ENCODE results near the gene MIEF1.
A peak's percentile ranks its signal among the peaks of the same experiment; 100 is the strongest.

The MIEF1 gene

DNA sequence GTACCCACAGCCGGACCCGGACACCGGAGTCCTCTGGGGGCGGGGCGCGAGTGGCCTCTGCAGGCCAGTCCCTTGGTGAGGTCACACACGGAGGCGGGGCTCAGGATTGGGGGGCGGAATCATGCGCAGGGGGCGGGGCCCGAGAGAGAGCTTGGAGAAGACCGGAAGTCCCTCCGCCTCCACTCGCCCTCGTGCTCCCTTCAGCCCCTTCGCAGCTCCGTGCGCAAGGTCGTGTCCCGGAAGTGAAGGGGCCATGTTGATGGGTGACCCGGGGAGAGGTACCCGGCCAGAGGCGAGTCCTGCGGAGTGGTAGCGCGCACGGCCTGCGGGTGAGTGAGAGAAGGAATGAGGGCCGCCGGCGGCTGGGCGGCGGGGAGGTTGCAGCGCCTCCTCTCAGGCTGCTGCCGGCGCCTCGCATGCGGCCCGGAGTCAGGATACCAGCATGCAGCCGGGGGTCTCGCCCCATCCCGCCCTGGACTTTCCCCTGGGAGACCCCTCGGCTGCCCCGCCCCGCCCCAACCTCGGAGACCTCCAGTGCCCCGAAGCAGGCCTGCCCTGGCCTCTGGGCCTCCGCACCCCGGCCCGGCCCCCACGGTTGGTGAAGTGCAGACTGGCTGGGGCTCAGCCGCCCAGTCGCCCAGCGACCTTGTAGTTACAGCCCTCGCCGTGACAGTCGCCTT lies at the start of gene MIEF1:
MIEF1 (plus strand) TSS at position 182 of the 680 bp plus-strand sequence. CDS start 9,005 bp downstream, outside the sequence.
- DNase-seq (ENCODE audit: low read depth) = peak; percentile 78

DNA sequence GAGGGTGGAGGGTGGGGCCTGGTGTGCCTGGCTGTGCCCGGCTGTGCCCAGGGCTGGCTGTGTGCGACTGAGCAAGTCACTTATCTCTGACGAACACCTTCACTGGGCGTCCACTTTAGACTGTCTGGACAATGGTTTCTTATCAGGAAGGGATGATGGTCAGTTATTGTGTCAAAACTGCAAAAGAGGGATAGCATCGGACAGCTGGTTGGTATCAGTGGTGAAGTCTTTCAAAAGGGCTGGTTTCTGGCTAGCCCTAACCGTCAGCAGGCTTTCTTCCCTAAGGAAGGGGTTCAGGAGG lies 49.4 kb upstream of the MIEF1 start:
- DNase-seq (ENCODE audit: low read depth) = no peak

DNA sequence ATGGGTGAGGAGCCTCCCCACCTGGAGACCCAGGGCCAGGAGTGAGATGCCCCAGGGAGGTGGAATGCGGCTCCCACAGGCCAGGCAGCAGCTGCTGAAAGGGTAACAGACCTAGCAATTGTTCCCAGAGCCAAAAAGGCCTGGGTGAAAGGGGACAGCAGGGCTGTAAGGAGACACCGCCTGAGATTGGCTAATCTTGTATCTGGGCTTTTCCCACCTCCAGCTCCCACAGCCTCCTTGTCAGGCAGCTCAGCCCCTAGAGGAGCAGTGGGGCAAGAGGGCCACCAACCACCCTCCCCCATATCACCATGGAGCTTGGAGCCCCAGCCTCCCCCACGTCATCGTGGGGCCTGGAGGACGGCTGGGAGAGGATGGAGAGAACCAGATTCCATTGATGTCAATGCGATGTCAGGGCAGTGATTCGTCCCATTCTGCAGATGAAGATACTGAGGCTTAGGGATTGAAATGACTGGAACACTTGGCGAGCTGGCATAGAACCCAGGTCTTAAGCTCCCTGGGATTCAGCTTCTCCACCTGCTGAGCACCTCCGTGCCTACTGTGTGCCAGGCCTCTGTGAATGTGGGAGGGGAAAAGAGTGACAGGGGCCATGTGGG lies 48.2 kb upstream of the MIEF1 start:
- no peak for DNase-seq (ENCODE audit: low read depth)

DNA sequence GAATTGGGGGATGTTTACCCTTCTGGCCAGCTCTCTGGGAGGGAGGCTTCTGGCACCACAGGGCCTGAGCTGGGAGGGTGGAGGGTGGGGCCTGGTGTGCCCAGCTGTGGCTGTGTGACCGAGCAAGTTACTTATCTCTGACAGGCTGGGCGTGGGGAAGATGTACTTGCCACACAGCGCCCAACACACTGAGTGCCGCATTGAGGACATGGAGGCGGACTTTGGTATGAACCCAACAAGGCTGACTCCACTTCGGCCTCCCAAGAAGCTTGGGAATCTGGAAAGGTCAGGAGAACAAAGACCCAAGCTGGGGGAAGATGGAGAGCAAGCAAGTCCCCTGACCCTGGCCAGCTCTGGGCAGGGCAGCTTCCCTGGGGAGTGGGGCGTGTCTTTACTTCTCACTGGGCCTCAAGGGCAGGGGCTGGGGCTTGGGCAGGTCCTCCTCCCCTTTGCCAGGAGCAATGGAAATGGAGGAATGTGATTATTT lies 47.7 kb upstream of the MIEF1 start:
- DNase-seq (ENCODE audit: low read depth) = no peak

DNA sequence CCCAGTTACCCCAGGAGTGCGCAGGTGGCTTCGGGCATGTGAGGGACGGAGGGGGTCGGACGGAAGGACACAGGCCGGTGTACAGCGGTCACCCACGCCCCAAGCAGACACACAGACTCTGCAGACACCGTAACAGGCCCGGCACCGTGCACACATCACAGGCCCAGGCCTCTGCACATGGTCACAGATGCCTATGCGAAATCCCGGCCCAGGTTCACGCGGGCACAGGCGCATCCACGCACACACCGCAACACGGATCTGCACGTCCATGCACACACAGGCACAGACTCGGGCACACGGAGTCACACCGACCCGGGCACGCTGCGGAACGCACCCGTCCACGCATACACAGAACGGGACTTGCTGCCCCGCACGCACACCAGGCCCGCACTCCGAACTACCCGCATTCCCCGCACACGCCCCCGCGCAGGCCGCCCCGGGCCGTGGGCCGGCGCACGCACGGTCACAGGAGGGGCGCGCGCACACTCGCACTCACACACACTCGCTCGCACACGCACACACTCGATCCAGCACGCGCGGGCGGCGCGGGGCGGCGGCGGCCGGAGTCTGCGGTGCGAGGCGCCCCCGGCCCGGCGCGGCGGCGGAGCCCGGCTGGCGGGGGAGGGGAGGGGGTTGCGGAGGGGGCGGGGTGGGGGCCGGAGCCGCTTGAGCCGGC lies 45.4 kb upstream of the MIEF1 start, which contains the start of gene MGAT3:
MGAT3 (plus strand) TSS at position 491 of the 676 bp plus-strand sequence. CDS start 30,336 bp downstream, outside the sequence.
- no peak for DNase-seq (ENCODE audit: low read depth)

DNA sequence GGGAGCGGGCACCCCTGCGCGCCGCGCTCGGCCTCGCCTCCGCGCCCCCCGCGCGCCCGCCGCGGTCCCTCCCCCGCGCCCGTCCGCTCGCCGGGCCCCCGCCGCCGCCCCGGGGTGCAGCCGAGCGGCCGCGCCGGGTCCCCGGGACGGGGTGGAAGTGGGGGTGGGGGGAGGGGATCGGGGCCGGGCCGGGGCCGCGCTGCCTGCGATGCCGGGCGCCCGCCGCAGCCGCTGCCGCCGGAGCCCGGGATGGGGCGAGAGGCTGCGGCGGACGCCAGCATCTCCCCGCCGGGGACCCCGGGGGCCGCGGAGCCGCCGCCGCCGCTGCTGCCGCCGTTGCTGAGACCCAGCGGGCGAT lies 44.9 kb upstream of the MIEF1 start:
- DNase-seq (ENCODE audit: low read depth) = no peak

DNA sequence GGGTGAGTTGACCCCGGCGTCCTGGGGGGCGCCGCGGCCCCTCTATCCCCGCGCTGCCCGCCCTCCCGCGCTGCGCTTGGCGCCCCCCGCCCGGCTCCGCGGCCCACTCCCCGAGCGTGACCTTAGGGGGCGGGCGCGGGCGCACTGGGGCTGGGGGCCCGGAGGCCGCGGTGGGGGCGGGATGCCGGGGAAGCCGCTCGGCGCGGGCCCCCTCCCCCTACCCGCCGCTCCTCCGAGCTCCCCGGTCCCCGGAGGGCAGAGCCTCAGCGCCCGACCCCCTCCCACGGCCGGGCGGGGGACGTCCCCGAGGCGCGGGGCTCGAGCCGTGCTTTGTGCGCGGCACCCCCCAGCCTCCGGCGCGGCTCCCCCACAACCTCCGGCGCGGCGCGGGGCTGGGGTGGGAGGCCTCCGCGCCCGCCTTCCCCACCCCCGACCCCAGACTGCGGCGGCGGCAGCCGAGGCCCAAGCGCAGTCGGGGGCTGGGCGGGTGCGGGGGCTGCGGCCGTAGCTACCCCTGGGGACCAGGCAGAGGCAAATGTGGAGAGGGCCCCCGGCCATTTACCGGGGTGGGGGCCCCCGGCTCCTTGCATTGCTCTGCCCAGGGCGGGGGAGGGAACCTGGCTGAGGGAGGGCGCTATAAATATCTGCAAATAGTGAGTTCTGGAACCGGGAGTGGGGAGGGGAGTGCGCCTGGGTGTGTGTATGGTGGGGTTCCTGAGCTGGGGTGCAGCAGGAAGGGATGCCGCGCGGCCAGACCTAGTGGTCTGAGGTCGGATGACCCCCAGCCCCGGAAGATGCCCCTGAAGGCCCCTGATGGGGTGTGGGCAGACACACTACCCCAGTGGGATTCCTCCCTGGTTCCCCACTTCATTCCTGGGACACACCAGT lies 44.3 kb upstream of the MIEF1 start:
- DNase-seq (ENCODE audit: low read depth) = no peak

DNA sequence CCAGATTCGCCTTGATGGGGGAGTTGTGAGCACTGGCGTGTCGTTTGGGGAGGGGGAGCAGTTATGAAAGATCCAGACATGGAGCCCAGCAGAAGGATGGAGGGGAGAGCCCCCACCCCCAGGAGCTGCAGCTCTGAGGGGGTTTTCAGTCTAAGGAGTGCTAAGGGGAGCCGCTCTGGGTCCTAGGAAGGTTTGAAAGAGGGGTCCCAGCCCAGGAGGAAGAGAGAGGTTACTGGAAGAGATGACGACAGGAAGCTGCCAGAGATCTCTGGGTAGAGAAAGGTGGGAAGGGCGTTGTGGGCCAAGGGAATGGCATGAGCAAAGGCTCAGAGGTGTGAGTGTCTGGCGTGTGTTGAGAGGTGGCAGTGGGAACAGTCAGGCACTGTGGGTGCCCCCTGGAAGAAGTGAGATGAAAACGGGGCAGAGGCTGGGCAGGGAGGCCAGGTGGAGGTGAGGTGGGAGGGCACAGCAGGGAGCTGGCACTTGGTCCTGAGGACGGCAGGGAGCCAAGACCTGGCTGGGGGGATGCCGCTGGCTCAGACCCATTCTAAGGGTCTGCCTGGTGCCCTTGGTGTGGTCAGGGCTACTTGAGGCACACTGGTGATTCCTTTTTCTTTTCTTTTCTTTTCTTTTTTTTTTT lies 43.5 kb upstream of the MIEF1 start:
- DNase-seq (ENCODE audit: low read depth) = no peak

DNA sequence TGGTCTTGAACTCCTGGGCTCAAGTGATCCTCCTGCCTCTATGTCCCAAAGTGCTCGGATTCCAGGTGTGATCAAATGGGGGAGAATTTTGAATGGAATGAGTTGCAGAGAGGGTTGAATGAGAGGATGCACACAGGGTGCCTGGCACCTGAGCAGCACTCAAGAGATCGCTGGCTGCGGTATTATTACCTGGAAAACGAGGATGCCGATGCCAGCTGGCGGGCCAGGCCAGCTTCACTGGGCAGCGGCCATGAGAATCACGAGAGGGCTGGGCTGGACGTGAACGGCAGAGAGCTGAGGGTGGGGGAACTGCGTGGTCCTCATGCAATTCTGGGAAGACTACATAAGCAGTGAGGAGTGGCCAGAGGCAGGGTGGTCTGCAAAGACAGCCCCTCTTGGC lies 42.4 kb upstream of the MIEF1 start:
- DNase-seq (ENCODE audit: low read depth) = no peak

DNA sequence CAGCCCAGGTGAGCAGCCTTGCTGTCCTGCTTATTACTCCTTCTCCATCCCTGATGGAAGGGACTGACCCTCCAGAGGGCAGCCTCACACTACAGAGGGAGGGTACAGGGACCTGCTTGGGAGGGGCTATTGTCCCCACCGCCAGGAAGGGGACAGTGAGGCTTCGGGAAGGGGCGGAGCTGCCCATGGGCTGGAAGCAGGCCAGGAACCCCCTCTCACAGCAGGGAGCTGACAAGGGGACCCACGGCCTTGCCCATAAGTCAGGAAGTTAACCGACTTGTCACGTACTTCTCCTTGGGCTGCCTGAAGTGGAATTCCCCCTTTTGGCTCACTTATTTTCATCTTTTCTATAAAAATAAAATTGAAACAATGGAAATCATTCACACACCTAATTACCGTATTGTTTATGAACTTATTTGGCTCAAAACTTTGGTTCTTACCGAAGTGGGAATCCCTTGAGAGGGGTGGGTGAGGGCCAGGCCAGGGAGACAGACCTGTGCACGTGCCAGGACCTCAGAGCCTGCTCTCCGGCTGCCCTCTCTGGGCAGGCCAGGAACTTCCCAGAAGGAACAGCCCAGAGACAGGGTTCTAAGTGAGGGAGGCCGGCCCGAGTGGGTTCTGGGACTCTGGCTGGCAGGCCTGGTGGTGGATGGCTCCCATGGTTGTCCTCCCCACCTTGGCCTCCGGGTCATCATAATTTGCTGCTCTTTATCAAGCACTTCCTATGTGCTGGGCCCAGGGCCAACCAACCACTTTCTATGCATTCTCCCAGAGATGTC lies 39.5 kb upstream of the MIEF1 start:
- no peak for DNase-seq (ENCODE audit: low read depth)

DNA sequence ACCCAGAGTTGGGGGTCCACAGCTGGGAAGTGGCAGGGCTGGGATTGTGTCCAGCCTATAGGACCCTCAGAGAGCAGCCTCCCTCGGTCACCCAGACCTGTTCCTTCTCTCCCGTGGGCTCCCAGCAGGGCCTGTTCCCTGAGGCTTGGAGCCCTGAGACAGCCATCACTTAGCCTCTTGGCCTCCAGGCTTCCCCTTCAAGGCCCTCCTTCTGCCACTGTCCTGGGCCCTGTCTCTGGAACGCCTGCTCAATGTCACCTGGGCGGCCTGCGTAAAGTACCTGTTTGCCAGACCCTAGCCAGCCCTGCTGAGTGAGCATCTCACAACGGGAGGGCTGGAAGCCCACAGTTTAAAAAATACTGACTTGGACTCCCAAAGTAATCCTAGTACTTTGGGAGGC lies 38.8 kb upstream of the MIEF1 start:
- no peak for DNase-seq (ENCODE audit: low read depth)

DNA sequence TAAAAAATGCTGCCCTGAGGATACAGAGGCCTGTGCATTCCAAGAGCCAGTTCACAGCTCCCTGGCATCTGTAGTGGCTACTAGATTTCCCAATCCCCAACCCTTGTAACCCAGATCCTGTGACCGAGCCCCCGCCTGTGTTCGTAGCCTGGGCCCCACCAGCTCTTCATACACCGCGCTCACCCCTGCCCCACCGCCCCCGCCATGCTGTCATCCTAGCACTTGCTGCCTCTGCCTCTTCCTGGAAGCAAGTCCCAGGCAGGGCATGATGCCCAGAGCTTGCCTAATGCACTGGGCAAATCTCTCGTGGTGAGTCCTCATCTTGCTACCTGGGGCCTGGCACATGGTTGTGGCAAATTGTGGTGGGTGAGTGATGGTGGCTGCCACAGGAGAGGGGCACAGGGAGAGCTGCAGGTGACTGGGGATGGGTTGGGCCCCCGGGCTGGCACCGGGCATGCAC lies 38.1 kb upstream of the MIEF1 start:
- no peak for DNase-seq (ENCODE audit: low read depth)

DNA sequence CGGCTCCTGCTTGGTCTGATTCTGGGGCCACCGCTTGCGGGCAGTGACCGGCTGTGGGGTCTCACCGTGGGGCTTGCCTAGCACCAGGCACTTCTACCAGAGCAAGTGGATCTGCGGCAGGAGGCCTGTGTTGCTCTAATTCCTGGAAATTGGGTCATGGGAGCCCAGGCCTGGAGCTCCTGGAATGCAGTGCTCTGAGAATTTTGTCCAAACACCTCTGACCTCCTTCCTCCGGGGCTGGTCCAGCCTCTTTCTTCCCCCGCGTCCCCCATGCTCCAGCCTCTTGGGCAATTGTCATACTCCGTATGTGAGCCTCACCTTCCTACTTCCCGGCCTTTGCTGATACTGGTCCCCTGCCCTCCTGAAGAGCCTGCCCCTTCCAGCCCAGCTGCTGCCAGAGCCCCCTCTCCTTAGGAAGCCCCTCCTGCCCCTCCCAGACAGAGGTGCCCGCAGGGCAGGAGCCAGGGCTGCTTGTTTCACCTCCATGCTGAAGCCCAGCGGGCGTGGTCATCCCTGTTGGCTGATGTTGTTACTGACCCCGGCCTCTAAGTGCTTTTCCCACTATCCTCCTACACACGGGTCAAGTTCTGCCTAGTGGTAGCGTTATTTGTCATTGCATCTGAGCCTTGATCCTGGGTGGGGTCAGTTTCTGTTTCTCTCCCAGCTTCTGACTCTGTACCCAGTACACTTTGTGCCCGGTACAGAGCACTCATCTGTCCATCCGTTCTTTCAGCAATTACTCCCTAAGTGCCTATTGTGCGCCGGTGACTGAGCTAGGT lies 35.7 kb upstream of the MIEF1 start:
- no peak for DNase-seq (ENCODE audit: low read depth)

DNA sequence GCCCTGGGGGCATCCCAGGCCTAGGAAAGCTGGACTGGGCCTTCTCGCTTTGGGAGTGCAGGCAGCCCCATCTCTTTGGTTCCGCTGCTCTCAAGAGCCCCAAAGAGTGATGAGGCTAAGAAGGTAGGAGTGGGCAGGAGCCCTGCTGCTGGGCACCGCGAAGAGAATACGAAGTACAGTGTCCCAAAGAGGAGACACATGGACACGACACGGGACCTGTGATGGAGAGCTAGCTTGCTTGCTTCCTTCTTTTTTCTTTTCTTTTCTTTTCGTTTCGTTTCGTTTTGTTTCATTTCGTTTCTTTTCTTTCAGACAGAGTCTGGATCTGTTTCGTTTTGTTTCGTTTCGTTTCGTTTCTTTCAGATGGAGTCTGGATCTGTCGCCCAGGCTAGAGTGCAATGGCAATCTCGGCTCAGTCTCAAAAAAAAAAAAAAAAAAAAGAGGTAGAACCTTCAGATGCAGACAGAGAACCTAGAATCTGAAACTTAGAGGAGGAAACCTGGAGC lies 34.6 kb upstream of the MIEF1 start:
- DNase-seq (ENCODE audit: low read depth) = no peak

DNA sequence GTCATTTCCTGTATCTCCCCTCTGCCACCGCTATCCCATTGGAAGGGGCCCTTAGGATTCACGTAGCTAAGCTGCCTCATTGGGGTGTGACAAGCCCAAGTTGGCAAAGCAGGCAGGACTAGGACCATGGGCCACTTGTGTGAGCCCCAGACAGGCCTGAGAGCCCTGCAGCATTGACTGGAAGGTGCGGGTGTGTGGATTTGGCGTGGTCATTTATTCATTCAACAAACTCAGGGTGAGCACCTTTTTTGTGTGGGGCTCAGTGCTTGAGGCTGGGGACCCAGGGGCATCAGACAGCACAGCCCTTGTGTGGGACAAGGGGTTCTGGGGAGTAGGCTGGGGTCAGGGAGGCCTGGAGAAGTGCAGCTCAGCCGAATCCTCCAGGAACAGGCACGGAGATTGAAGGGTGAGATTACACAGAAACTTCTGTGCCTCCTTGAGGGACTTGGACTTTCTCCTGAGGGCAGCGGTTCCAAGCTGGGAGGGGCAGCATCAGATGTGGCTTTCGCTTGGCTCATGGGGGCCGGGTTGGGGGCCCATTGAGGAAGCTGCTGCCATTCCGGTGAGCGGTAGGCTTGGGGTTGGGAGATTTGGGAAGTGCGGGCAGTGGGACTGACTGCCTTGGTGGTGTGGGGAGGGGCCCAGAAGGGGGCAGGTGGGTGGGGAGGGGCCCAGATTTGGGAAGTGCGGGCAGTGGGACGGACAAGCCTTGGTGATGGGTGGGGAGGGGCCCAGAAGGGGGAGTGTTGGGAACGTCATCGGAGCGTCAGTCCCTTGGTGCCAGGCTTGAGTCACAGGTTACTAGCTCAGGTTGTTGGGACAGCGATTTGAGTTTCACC lies 33.4 kb upstream of the MIEF1 start:
- DNase-seq (ENCODE audit: low read depth) = no peak

DNA sequence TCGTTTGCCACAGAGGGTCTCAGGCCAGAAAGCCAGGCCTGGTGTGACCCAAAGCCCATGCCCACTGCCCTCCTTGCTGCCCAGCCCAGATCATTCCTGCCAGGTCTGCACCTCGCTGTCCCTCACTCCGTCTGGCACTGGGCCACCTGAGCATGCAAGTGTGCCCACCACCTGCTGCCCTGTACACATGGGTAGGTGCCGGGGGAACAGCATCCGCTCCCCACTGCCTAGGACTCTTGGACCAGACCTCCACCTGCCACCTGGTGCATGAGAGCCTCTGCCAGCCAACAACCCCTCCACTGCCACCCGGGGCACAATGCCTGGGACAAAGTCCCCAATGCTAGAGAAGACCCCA lies 32.8 kb upstream of the MIEF1 start:
- DNase-seq (ENCODE audit: low read depth) = no peak

DNA sequence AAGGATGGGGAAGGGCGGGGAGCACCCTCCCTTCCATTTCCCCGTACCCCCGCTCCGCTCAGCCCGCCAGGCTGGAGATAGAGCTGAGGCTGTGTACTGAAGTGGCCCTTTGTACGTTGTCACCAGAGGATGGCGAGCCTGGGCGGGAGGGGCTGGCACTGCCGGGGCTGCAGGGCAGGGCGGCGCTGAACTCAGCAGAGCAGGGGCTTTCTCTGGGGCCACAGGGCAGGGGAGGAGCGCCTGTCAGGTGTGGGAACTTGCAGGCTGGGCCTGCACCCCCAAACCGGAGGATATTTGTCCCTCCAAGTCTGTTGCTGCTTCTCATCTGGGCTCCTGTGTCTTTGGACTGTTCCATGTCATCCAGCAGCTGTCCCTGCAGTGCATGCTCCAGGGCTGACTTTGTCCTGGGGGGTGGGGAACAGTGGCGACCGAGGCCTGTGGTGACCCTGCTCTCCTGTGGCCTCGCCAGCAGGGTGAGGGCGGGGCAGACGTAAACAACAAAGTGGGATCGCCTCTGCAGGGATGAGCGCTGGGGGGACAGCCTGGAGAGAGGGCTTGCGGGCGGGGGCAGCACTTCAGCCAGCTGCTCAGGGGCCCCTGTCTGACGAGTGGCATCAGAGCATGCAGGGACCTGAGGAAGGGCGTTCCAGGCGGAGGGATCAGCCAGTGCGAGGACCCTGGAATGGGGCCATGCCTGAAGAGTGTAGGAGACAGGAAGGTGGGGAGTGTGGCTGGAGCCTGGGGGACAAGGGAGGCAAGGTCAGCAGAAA lies 32.2 kb upstream of the MIEF1 start:
- DNase-seq (ENCODE audit: low read depth) = no peak

Data from activated T-helper 1 cell treated with Interleukin-2 at 50 U/mL for 16 hours (primary cell).